Neuronal stem cell (in vitro differentiated cells): ENCODE measurements around the gene APC2.

Experiments
- DNase-seq: peaks from one replicate; pipeline ENCODE4 v3.0.0-alpha.2; 2013; ENCODE audit warnings: low spot score
- H2AFZ ChIP-seq: one replicate; pipeline ENCODE4 v1.6.1; 2013; ENCODE audit warnings: mild to moderate bottlenecking, low read length, inconsistent platforms
- H2AK5ac ChIP-seq: 2 replicates; pipeline ENCODE4 v1.6.1; 2013; ENCODE audit warnings: low read depth, mild to moderate bottlenecking, inconsistent platforms, low read length, moderate library complexity, mixed read lengths
- H2BK120ac ChIP-seq: 2 replicates; pipeline ENCODE4 v1.6.1; 2013; ENCODE audit warnings: low read depth, mild to moderate bottlenecking, inconsistent platforms, low read length, moderate library complexity, mixed read lengths
- H2BK12ac ChIP-seq: one replicate; pipeline ENCODE4 v1.6.1; 2013; ENCODE audit warnings: low read length, inconsistent platforms
- H2BK15ac ChIP-seq: 2 replicates; pipeline ENCODE4 v1.6.1; 2013; ENCODE audit warnings: mild to moderate bottlenecking, low read length, inconsistent platforms, mixed read lengths
- H2BK5ac ChIP-seq: one replicate; pipeline ENCODE4 v1.6.1; 2013; ENCODE audit warnings: inconsistent platforms, mild to moderate bottlenecking, low read length, moderate library complexity
- H3K14ac ChIP-seq: one replicate; pipeline ENCODE4 v1.6.1; 2013; ENCODE audit warnings: low read length, inconsistent platforms
- H3K18ac ChIP-seq: 2 replicates; pipeline ENCODE4 v1.6.1; 2013; ENCODE audit warnings: low read length, inconsistent platforms
- H3K23ac ChIP-seq: 2 replicates; pipeline ENCODE4 v1.6.1; 2013; ENCODE audit warnings: low read depth, mild to moderate bottlenecking, mixed read lengths, low read length, inconsistent platforms; ENCODE audit not compliant: poor library complexity
- H3K27ac ChIP-seq: replicated peaks from 3 replicates; pipeline ENCODE4 v1.5.1; 2013; ENCODE audit warnings: low read length, inconsistent platforms
- H3K27me3 ChIP-seq, 3 experiments: 2 replicates each; pipeline ENCODE4 v1.6.1; 2013; ENCODE audit warnings: low read length in 3 of 3, mild to moderate bottlenecking in 2 of 3, inconsistent platforms in 1 of 3, low read depth in 1 of 3, mixed read lengths in 1 of 3, moderate library complexity in 1 of 3; ENCODE audit not compliant: control insufficient read depth in 3 of 3, insufficient read depth in 3 of 3
- H3K36me3 ChIP-seq, 2 donors: replicated peaks in 1 of 2; 2 replicates each; pipeline ENCODE4 v1.6.1; 2013; ENCODE audit warnings: low read length in 2 of 2; ENCODE audit not compliant: control insufficient read depth in 2 of 2, insufficient read depth in 2 of 2
- H3K4ac ChIP-seq: 2 replicates; pipeline ENCODE4 v1.6.1; 2013; ENCODE audit warnings: inconsistent platforms, mild to moderate bottlenecking, low read length, moderate library complexity
- H3K4me1 ChIP-seq, 2 donors: 1 replicate in 1 of 2; 2 replicates in 1 of 2; pipeline ENCODE4 v1.6.1; 2013; ENCODE audit warnings: low read length in 2 of 2, low read depth in 1 of 2; ENCODE audit not compliant: control insufficient read depth in 2 of 2, insufficient read depth in 1 of 2
- H3K4me2 ChIP-seq: one replicate; pipeline ENCODE4 v1.6.1; 2013; ENCODE audit warnings: mild to moderate bottlenecking, low read length, inconsistent platforms; ENCODE audit not compliant: insufficient read depth, poor library complexity, severe bottlenecking
- H3K4me3 ChIP-seq, 2 donors: 2 replicates each; pipeline ENCODE4 v1.5.1; 2013; ENCODE audit warnings: low read length in 2 of 2, mild to moderate bottlenecking in 2 of 2, inconsistent platforms in 1 of 2, moderate library complexity in 1 of 2
- H3K79me1 ChIP-seq: one replicate; pipeline ENCODE4 v1.6.1; 2013; ENCODE audit warnings: low read depth, mild to moderate bottlenecking, inconsistent platforms, low read length, moderate library complexity
- H3K9ac ChIP-seq: one replicate; pipeline ENCODE4 v1.6.1; 2013; ENCODE audit warnings: mild to moderate bottlenecking, low read depth, low read length, inconsistent platforms; ENCODE audit not compliant: poor library complexity
- H3K9me3 ChIP-seq, 2 donors: replicated peaks in 1 of 2; 2 replicates each; pipeline versions ENCODE3 to v1.6.1; 2013; ENCODE audit warnings: low read length in 2 of 2, mild to moderate bottlenecking in 2 of 2, inconsistent platforms in 1 of 2, low read depth in 1 of 2, mixed read lengths in 1 of 2, moderate library complexity in 1 of 2; ENCODE audit not compliant: control insufficient read depth in 2 of 2, insufficient read depth in 1 of 2
- H4K8ac ChIP-seq: one replicate; pipeline ENCODE4 v1.6.1; 2013; ENCODE audit warnings: low read depth, mild to moderate bottlenecking, inconsistent platforms, low read length, moderate library complexity
- H4K91ac ChIP-seq: one replicate; pipeline ENCODE4 v1.6.1; 2013; ENCODE audit warnings: low read length, low read depth, mild to moderate bottlenecking, inconsistent platforms; ENCODE audit not compliant: poor library complexity
- WGBS, 2 donors: extraction: QIAGEN DNeasy Blood & Tissue Kit; methylation state at CpG; one replicate each; pipeline ENCODE4 v1.1.7; 2013; ENCODE audit warnings: missing lambda C conversion rate in 2 of 2, mixed read lengths in 1 of 2; ENCODE audit not compliant: insufficient read length in 2 of 2, insufficient replicate concordance in 1 of 2; ENCODE audit errors: extremely low coverage in 2 of 2; 5-methylcytosine and 5-hydroxymethylcytosine counted together

APC2 gene

DNA sequence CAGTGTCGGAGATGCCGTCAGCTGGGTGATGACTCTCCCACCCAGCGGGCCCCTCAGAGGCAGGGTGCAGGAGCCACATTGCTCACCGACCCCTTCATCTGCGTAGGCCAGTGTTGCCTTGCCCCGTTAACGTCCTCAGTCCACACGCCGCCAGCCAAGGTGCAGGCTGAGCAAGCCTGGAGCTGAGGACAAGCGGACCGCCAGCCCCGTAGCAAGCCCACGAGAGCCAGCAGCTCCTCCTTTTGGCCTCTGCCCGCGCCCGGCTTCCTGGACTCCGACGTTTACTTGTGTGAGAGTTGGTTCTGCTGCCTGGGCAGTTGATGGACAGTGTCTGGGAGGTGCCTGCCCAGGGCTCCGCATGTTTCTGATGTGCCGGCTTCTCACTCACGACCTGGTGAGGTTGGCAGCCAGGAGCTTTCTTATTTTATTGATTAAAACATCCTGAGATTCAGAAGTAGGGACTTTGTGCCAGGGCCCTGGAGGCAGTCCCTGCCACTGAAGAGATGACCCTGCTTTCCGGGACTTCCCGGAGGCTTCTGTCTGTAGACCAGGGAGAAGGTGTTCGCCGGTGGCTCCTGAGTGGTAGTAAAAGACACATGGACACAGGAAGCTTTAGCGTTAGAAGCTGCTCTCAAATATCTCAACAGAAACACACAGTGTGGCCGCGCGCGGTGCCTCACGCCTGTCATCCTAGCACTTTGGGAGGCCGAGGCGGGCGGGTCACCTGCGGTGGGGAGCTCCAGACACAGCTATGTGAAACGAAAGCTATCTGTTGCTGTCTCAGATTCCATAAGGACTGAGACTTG is 36.7 kb upstream of the APC2 start:
- H2BK5ac ChIP-seq, result no peak overlapping the region
- H2BK15ac ChIP-seq, result no peak overlapping the region
- WGBS, 2 donors, result no CpG with 5 or more reads among the region's 36 CpGs
- no peak for DNase-seq
- H3K79me1 ChIP-seq, result peaks cover 56% of the 10 kb centered on the region
- no peak overlapping the region for H4K91ac ChIP-seq
- no peaks in the 10 kb centered on the region for H3K27me3 ChIP-seq
- peaks cover 25 to 73% of the 10 kb centered on the region in 2 donors for H3K36me3 ChIP-seq
- no peak overlapping the region for H2AK5ac ChIP-seq
- no peak overlapping the region for H3K18ac ChIP-seq
- H2BK12ac ChIP-seq, result no peak overlapping the region
- H2BK120ac ChIP-seq, result no peak overlapping the region
- no peak overlapping the region for H3K4me3 ChIP-seq
- no peak overlapping the region for H4K8ac ChIP-seq
- H3K23ac ChIP-seq, result peak overlapping the region; percentile 48
- no peak overlapping the region for H3K27ac ChIP-seq
- no peak overlapping the region for H2AFZ ChIP-seq
- no peak overlapping the region for H3K4ac ChIP-seq
- H3K4me2 ChIP-seq, result no peak overlapping the region
- H3K14ac ChIP-seq, result no peak overlapping the region
- H3K4me1 ChIP-seq, result peaks cover 27 to 33% of the 10 kb centered on the region in 2 donors
- no peak overlapping the region for H3K9ac ChIP-seq
- no peaks in the 10 kb centered on the region for H3K9me3 ChIP-seq

DNA sequence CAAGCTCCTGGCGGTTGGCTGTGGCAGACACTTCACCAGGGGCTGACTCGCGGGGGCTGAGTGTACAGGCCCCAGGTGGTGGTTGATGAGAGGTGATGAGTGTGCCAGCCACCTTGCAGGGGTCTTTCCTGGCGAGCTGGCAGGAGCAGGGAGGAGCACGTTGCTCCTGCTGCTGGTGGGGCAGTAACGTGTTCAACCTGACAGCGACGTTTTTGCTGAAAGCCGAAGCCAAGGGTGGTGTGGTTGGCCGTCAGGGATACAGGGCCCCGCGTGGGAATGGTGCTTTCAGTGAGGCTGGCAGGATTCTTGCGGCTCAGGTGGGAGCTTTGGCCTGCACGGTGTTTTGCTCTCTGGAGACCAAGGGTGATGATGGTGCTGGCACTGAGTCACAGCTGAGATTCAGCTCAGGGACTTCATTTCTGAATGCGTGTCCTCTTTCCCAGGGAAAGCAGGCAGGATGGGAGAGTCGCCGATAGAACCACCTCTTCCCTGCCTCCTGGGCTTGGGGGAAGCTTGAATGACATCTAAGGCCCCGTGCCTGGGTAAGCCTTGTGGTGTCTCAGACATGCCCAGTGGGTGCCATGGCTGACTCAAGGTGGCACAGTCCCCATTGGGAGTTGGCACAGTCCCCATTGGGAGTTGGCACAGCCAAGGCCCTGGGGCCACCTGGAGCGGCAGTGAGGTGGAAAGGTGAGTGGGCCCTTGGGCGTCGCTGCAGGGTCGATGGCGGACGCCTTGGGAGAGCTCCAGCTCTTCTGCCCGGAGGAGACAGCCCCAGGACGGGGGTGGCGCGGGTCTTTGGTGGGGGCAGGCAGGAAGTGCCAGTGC is 33.7 kb upstream of the APC2 start:
- Histone ChIP-seq H2AK5ac (peak overlapping the region; percentile 59), H3K9ac (peak overlapping the region; percentile 83), H4K8ac (peak overlapping the region; percentile 26), H2BK120ac (no peak overlapping the region), H3K27me3 (no peaks in the 10 kb centered on the region), H3K23ac (peak overlapping the region; percentile 25), H3K4me1 (peaks cover 18 to 19% of the 10 kb centered on the region in 2 donors), H3K27ac (no peak overlapping the region), H3K4me2 (peak overlapping the region; percentile 37), H3K4ac (no peak overlapping the region), H4K91ac (no peak overlapping the region), H3K18ac (peak overlapping the region; percentile 24), H3K4me3 (peak overlapping the region in 1 of 2 donors; percentile 43), H2BK12ac (peak overlapping the region; percentile 85), H3K36me3 (peaks cover 34 to 77% of the 10 kb centered on the region in 2 donors), H2BK15ac (peak overlapping the region; percentile 5), H3K79me1 (peaks cover 43% of the 10 kb centered on the region), H2BK5ac (no peak overlapping the region), H3K14ac (no peak overlapping the region), H2AFZ (no peak overlapping the region), H3K9me3 (no peaks in the 10 kb centered on the region)
- WGBS, 2 donors, result no CpG with 5 or more reads among the region's 28 CpGs
- DNase-seq, result no peak

- H3K14ac ChIP-seq, result no peak overlapping the region
- H3K4me2 ChIP-seq, result no peak overlapping the region
- H3K9ac ChIP-seq, result no peak overlapping the region
- peaks cover 17% of the 10 kb centered on the region in 2 donors for H3K4me1 ChIP-seq
- no peak overlapping the region for H2BK5ac ChIP-seq
- no peaks in the 10 kb centered on the region for H3K27me3 ChIP-seq
- H3K36me3 ChIP-seq, result peaks cover 36 to 78% of the 10 kb centered on the region in 2 donors
- no peak overlapping the region for H3K23ac ChIP-seq
- no peak overlapping the region for H2BK15ac ChIP-seq
- H2BK120ac ChIP-seq, result no peak overlapping the region
- no peak overlapping the region for H4K8ac ChIP-seq
- no peak overlapping the region for H2AFZ ChIP-seq
- H3K4me3 ChIP-seq, result no peak overlapping the region
- H3K9me3 ChIP-seq, result no peaks in the 10 kb centered on the region
- H2BK12ac ChIP-seq, result no peak overlapping the region
- DNase-seq, result no peak
- no CpG with 5 or more reads among the region's 21 CpGs for WGBS, 2 donors
- H3K27ac ChIP-seq, result no peak overlapping the region
- no peak overlapping the region for H3K4ac ChIP-seq
- H4K91ac ChIP-seq, result no peak overlapping the region
- H2AK5ac ChIP-seq, result no peak overlapping the region
- no peak overlapping the region for H3K18ac ChIP-seq
- peaks cover 37% of the 10 kb centered on the region for H3K79me1 ChIP-seq
Observed at GRCh38 chr19:1417145-1417544, 32.8 kb upstream of the APC2 start.
